B cell (primary cell): ENCODE measurements around the gene TCN1. TPM values are rescaled to one million over a fixed set of nuclear protein-coding genes. Genes with fewer than 3 reads are reported as not detected.

Experiments
- ATAC-seq: fragments of 200-7000 bp; cut with Tn5 transposase; one replicate; pipeline ENCODE4 v1.10.0; 2021; ENCODE audit warnings: low read depth, mild to moderate bottlenecking, moderate number of reproducible peaks, moderate library complexity
- CTCF ChIA-PET: fragments of 350-600 bp; sonication (Branson Sonifier 250); formaldehyde crosslinking; loops from one replicate; lab custom pipeline; 2021; ENCODE audit warnings: antibody characterized with exemption, inconsistent platforms; lab: Charles Lee
- POLR2A ChIA-PET: fragments of 350-600 bp; sonication (Branson Sonifier 250); formaldehyde crosslinking; loops from one replicate; lab custom pipeline; 2021; ENCODE audit warnings: antibody characterized with exemption; lab: Charles Lee
- DNase-seq: peaks from one replicate; pipeline ENCODE4 v3.0.0; 2013
- H2AFZ ChIP-seq: 2 replicates; pipeline ENCODE4 v1.6.1; 2012; ENCODE audit warnings: mild to moderate bottlenecking, low read depth, low read length; ENCODE audit not compliant: insufficient read depth, poor library complexity, severe bottlenecking
- H3K27ac ChIP-seq, 2 donors: 1 replicate in 1 of 2; 2 replicates in 1 of 2; pipeline ENCODE4 v1.5.1; 2012 to 2013; ENCODE audit warnings: low read length in 2 of 2, mild to moderate bottlenecking in 2 of 2, moderate library complexity in 1 of 2
- H3K27me3 ChIP-seq, 4 experiments: fragments of 200-600 bp in 1 of 4; sonication (generic) in 1 of 4; replicated peaks in 1 of 4; 1 replicate in 2 of 4; 2 replicates in 2 of 4; pipeline versions ENCODE4 v1.6.1 to v1.7.0; 2013 to 2016; ENCODE audit warnings: low read length in 3 of 4, mild to moderate bottlenecking in 2 of 4, mixed read lengths in 1 of 4, moderate library complexity in 1 of 4; ENCODE audit not compliant: insufficient read depth in 4 of 4, control insufficient read depth in 3 of 4; ENCODE audit errors: control extremely low read depth in 1 of 4
- H3K36me3 ChIP-seq, 2 experiments: replicated peaks in 1 of 2; 1 replicate in 1 of 2; 2 replicates in 1 of 2; pipeline versions ENCODE4 v1.6.1 to v1.7.1; 2013; ENCODE audit warnings: low read length in 1 of 2; ENCODE audit not compliant: insufficient read depth in 2 of 2, control insufficient read depth in 1 of 2; ENCODE audit errors: control extremely low read depth in 1 of 2, extremely low read depth in 1 of 2
- H3K4me1 ChIP-seq, 2 donors: fragments of 200-600 bp in 1 of 2; sonication (generic) in 1 of 2; 1 replicate in 1 of 2; 2 replicates in 1 of 2; pipeline versions ENCODE4 v1.5.1 to v1.6.1; 2013 to 2017; ENCODE audit warnings: low read length in 2 of 2; ENCODE audit not compliant: control insufficient read depth in 2 of 2, insufficient read depth in 2 of 2
- H3K4me2 ChIP-seq: replicated peaks from 2 replicates; pipeline ENCODE3; 2012; ENCODE audit warnings: mild to moderate bottlenecking, low read depth, low read length; ENCODE audit not compliant: poor library complexity, severe bottlenecking
- H3K4me3 ChIP-seq, 5 experiments: fragments of 200-600 bp in 1 of 5; sonication (generic) in 1 of 5; 1 replicate in 3 of 5; 2 replicates in 2 of 5; pipeline versions ENCODE4 v1.5.1 to v1.7.0; 2011 to 2016; ENCODE audit warnings: low read length in 4 of 5, mild to moderate bottlenecking in 4 of 5, low read depth in 2 of 5, control low read depth in 1 of 5, moderate library complexity in 1 of 5; ENCODE audit not compliant: insufficient read depth in 1 of 5; ENCODE audit errors: control extremely low read depth in 1 of 5, extremely low read depth in 1 of 5
- H3K79me2 ChIP-seq: fragments of 200-600 bp; sonication (generic); one replicate; pipeline ENCODE4 v1.6.0; 2016; ENCODE audit warnings: low read length; ENCODE audit not compliant: control insufficient read depth, insufficient read depth
- H3K9ac ChIP-seq: fragments of 200-600 bp; sonication (generic); 2 replicates; pipeline ENCODE4 v1.6.1; 2017; ENCODE audit warnings: mild to moderate bottlenecking, low read length, moderate library complexity
- H3K9me3 ChIP-seq, 3 donors: one replicate each; pipeline versions ENCODE4 v1.6.1 to v1.7.1; 2013; ENCODE audit warnings: low read length in 2 of 3; ENCODE audit not compliant: control insufficient read depth in 2 of 3, insufficient read depth in 1 of 3; ENCODE audit errors: control extremely low read depth in 1 of 3
- H4K20me1 ChIP-seq: 2 replicates; pipeline ENCODE4 v1.6.0; 2012; ENCODE audit warnings: mild to moderate bottlenecking, low read length; ENCODE audit not compliant: insufficient read depth, control insufficient read depth, poor library complexity, severe bottlenecking
- H3K27ac Mint-ChIP-seq: one replicate; pipeline ENCODE4 v1.8.0; 2021; ENCODE audit warnings: mixed read lengths
- H3K27me3 Mint-ChIP-seq: one replicate; pipeline ENCODE4 v1.8.0; 2021; ENCODE audit warnings: mixed read lengths
- H3K4me1 Mint-ChIP-seq: one replicate; pipeline ENCODE4 v1.8.0; 2021; ENCODE audit warnings: mixed read lengths
- H3K4me3 Mint-ChIP-seq: one replicate; pipeline ENCODE4 v1.8.0; 2021; ENCODE audit warnings: mixed read lengths
- H3K9me3 Mint-ChIP-seq: one replicate; pipeline ENCODE4 v1.8.0; 2022; ENCODE audit warnings: mixed read lengths; ENCODE audit not compliant: insufficient read depth
- EZH2 ChIP-seq: IDR thresholded peaks from 2 replicates; pipeline ENCODE4 v1.6.1; 2012; ENCODE audit warnings: borderline replicate concordance, low read depth, mild to moderate bottlenecking, moderate library complexity, low read length; ENCODE audit not compliant: insufficient read depth, poor library complexity, severe bottlenecking
- WGBS: methylation state at CpG from one replicate; pipeline ENCODE4 v1.1.5; 2013; ENCODE audit warnings: missing lambda C conversion rate; ENCODE audit not compliant: insufficient coverage; 5-methylcytosine and 5-hydroxymethylcytosine counted together
- intact Hi-C: fragments of 100-400 bp; cut with micrococcal nuclease; formaldehyde crosslinking; loops from one replicate; pipeline ENCODE4 v1.10.0; 2022
- polyA plus RNA-seq: library from polyadenylated mRNA; depleted of rRNA; stranded (reverse); fragments of >200 nt; gene quantifications from 2 replicates; pipeline ENCODE4 v1.2.3, GENCODE V29; 2012
- total RNA-seq, 2 donors: library from RNA; stranded (reverse); fragments of 120-200 nt in 1 of 2; gene quantifications; 1 replicate in 1 of 2; 2 replicates in 1 of 2; pipeline versions ENCODE4 v1.2.3 to v1.2.4, GENCODE V29; 2013 to 2022
- TF ChIP-seq, protein P1 (sequence below): fragments of 200-600 bp; IDR thresholded peaks from one replicate; pipeline ENCODE4 v1.8.0; 2022; ENCODE audit warnings: antibody characterized with exemption, mild to moderate bottlenecking

Gene TCN1
- total and polyA plus RNA-seq, 2 donors (not counting 1 experiment from before 2014, with no cell fraction given): 0.15 TPM; not detected in 1

DNA sequence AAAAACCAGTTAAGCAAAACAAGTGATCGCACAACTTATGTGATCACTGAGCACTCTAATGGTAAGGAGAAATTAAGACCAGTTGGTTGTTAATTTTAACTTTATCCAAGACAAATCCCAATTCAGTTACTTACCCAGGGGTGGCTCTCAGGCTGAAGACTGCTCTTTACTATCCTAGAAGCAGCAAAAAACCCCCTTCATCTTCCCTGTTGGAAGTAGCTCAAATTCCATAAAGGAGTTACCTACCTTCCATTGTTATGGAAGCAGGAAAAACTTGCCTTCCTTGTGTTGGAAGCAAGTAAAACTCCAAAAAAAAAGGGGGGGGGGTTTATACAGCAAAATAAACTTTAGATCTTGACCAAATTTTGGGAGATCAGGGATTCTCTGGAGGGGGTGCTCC lies 50.5 kb downstream of the TCN1 start:
- Histone ChIP-seq H3K36me3 (no peaks in the 10 kb centered on the region), H3K27ac (no peak overlapping the region), H3K27me3 (no peaks in the 10 kb centered on the region), H3K4me1 (peaks cover 12 to 16% of the 10 kb centered on the region in 2 donors), H3K9me3 (peaks cover 0 to 6% (median 0%) of the 10 kb centered on the region in 3 donors), H3K9ac (no peak overlapping the region), H3K4me3 (no peak overlapping the region), H4K20me1 (no peaks in the 10 kb centered on the region), H3K4me2 (no peak overlapping the region), H3K79me2 (no peaks in the 10 kb centered on the region), H2AFZ (no peak overlapping the region)
- ChIA-PET POLR2A (no interaction called here), CTCF (interaction anchor here (1.4 kb wide), 1 partner anchor 61 kb away, joined by 3 read pairs; no protein-coding TSS in a partner anchor)
- WGBS: no CpG with 5 or more reads among the region's 1 CpG
- peaks cover 7% of the 10 kb centered on the region for H3K27me3 Mint-ChIP-seq
- DNase-seq (no peak), ATAC-seq (no peak)
- H3K4me1 Mint-ChIP-seq: peaks cover 23% of the 10 kb centered on the region
- TF ChIP-seq EZH2: no peak
- TF ChIP-seq, protein P1, sequence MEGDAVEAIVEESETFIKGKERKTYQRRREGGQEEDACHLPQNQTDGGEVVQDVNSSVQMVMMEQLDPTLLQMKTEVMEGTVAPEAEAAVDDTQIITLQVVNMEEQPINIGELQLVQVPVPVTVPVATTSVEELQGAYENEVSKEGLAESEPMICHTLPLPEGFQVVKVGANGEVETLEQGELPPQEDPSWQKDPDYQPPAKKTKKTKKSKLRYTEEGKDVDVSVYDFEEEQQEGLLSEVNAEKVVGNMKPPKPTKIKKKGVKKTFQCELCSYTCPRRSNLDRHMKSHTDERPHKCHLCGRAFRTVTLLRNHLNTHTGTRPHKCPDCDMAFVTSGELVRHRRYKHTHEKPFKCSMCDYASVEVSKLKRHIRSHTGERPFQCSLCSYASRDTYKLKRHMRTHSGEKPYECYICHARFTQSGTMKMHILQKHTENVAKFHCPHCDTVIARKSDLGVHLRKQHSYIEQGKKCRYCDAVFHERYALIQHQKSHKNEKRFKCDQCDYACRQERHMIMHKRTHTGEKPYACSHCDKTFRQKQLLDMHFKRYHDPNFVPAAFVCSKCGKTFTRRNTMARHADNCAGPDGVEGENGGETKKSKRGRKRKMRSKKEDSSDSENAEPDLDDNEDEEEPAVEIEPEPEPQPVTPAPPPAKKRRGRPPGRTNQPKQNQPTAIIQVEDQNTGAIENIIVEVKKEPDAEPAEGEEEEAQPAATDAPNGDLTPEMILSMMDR: no peak
- no peak overlapping the region for H3K27ac Mint-ChIP-seq
- no peak overlapping the region for H3K4me3 Mint-ChIP-seq
- no peaks in the 10 kb centered on the region for H3K9me3 Mint-ChIP-seq
- intact Hi-C loops: no loop called here

DNA sequence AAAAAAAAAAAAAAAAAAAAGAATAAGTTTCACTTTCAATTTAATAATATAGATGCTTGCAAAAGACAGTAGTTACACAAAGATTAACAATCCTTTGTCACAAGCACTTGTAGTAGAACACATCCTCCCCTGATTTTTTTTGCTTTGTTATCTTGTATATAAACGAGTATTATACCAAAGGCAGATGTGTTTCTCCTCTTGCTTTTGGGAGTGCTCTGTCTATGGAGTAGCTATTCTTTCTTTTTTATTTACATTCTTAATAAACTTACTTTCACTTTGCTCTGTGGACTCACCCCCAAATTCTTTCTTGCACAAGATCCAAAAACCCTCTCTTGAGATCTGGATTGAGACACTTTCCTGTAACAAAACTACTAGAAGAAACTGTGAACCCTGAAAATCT lies 52.3 kb downstream of the TCN1 start:
- Mint-ChIP-seq H3K27me3 (peaks cover 7% of the 10 kb centered on the region), H3K4me1 (peaks cover 31% of the 10 kb centered on the region), H3K9me3 (no peaks in the 10 kb centered on the region), H3K27ac (no peak overlapping the region), H3K4me3 (no peak overlapping the region)
- Histone ChIP-seq H3K4me1 (peaks cover 21 to 25% of the 10 kb centered on the region in 2 donors), H3K4me3 (no peak overlapping the region), H3K27ac (no peak overlapping the region), H4K20me1 (no peaks in the 10 kb centered on the region), H3K9me3 (peaks cover 0 to 6% (median 0%) of the 10 kb centered on the region in 3 donors), H3K36me3 (no peaks in the 10 kb centered on the region), H3K27me3 (no peaks in the 10 kb centered on the region), H2AFZ (no peak overlapping the region), H3K4me2 (no peak overlapping the region), H3K9ac (no peak overlapping the region), H3K79me2 (peaks cover 3% of the 10 kb centered on the region)
- ChIA-PET CTCF (no interaction called here), POLR2A (interaction anchor here (0.7 kb wide), 1 partner anchor 202 kb away, joined by 5 read pairs; no protein-coding TSS in a partner anchor)
- DNase-seq: no peak
- TF ChIP-seq, protein P1: no peak
- no CpG with 5 or more reads among the region's 1 CpG for WGBS
- no peak for ATAC-seq
- intact Hi-C loops: loop anchor here (5.0 kb wide), 3 partner anchors 42 to 262 kb away; partner anchors contain the start of gene PATL1
